Panc1 (cell line): ENCODE measurements around the gene SLC12A7. TPM values are rescaled to one million over a fixed set of nuclear protein-coding genes. Genes with fewer than 3 reads are reported as not detected.
A peak's percentile ranks its signal among the peaks of the same experiment; 100 is the strongest.

Experiments used
- ATAC-seq: fragments of 200-7000 bp; cut with Tn5 transposase; 2 replicates; pipeline ENCODE4 v1.9.1; 2020; ENCODE audit warnings: mild to moderate bottlenecking, moderate library complexity
- BruUV-seq: library from RNA; stranded (reverse); fragments of 400-500 nt; replicated peaks from 2 replicates; lab custom pipeline; 2021; lab: Mats Ljungman, UMichigan
- CTCF ChIA-PET: fragments of 300-600 bp; sonication (Branson Sonifier 250); formaldehyde crosslinking; loops from one replicate; lab custom pipeline; 2022; ENCODE audit warnings: antibody characterized with exemption; lab: Charles Lee
- POLR2A ChIA-PET: fragments of 300-600 bp; sonication (Branson Sonifier 250); formaldehyde crosslinking; loops from one replicate; lab custom pipeline; 2022; ENCODE audit warnings: antibody characterized with exemption; lab: Charles Lee
- DNase-seq: peaks from one replicate; pipeline ENCODE4 v3.0.0-alpha.2; 2010; ENCODE audit warnings: low read depth, low spot score
- H3K27ac ChIP-seq: 2 replicates; pipeline ENCODE4 v1.5.1; 2011; ENCODE audit warnings: mild to moderate bottlenecking, low read length, inconsistent platforms
- H3K27me3 ChIP-seq: fragments of 200-500 bp; sonication (Bioruptor generic); 2 replicates; pipeline ENCODE4 v1.6.0; 2014; ENCODE audit warnings: low read length, inconsistent platforms; ENCODE audit not compliant: control insufficient read depth, insufficient read depth
- H3K36me3 ChIP-seq: fragments of 200-500 bp; sonication (Bioruptor generic); 2 replicates; pipeline ENCODE4 v1.5.1; 2014; ENCODE audit warnings: inconsistent platforms, mild to moderate bottlenecking, low read length, moderate library complexity; ENCODE audit not compliant: control insufficient read depth, insufficient read depth
- H3K4me1 ChIP-seq: 2 replicates; pipeline ENCODE4 v1.5.1; 2011; ENCODE audit warnings: inconsistent platforms, mild to moderate bottlenecking, low read length, moderate library complexity; ENCODE audit not compliant: control insufficient read depth, insufficient read depth
- H3K4me3 ChIP-seq, 2 experiments: 2 replicates each; pipeline ENCODE4 v1.5.1; 2011 to 2012; ENCODE audit warnings: low read depth in 2 of 2, low read length in 2 of 2, mild to moderate bottlenecking in 2 of 2, inconsistent platforms in 1 of 2, moderate library complexity in 1 of 2
- H3K9me3 ChIP-seq: fragments of 200-500 bp; sonication (Bioruptor generic); 2 replicates; pipeline ENCODE4 v1.5.1; 2014; ENCODE audit warnings: low read depth, mild to moderate bottlenecking, inconsistent platforms, low read length, moderate library complexity; ENCODE audit not compliant: control insufficient read depth, insufficient read depth
- CTCF ChIP-seq: fragments of 450-650 bp; IDR thresholded peaks from 2 replicates; pipeline ENCODE4 v1.5.1; 2017; ENCODE audit warnings: mild to moderate bottlenecking
- POLR2AphosphoS5 ChIP-seq: IDR thresholded peaks from 2 replicates; pipeline ENCODE4 v1.6.1; 2012; ENCODE audit warnings: mild to moderate bottlenecking, low read depth, low read length, moderate library complexity
- SIN3A ChIP-seq: IDR thresholded peaks from 2 replicates; pipeline ENCODE4 v1.6.1; 2012; ENCODE audit warnings: low read depth, mild to moderate bottlenecking, low read length, moderate library complexity, borderline replicate concordance; ENCODE audit not compliant: insufficient read depth
- TCF7L2 ChIP-seq: IDR thresholded peaks from 2 replicates; pipeline ENCODE4 v1.6.1; 2011; ENCODE audit warnings: mild to moderate bottlenecking, low read depth, low read length, inconsistent platforms
- in situ Hi-C: cut with HindIII; loops from 2 replicates; pipeline ENCODE4 v1.10.0; 2016; ENCODE audit warnings: low sequenced_read_pairs, low pct_unique_long_range_greater_than_20kb
- intact Hi-C: fragments of 100-400 bp; cut with micrococcal nuclease; formaldehyde crosslinking; loops from one replicate; pipeline ENCODE4 v1.10.0; 2022; ENCODE audit not compliant: unreplicated experiment
- total RNA-seq: library from RNA; stranded (reverse); gene quantifications from one replicate; pipeline ENCODE4 v1.2.1, GENCODE V29; 2021; ENCODE audit not compliant: unreplicated experiment
- TF ChIP-seq, protein P1 (sequence below), 2 experiments: IDR thresholded peaks; 2 replicates each; pipeline ENCODE4 v1.6.1; 2011 to 2012; ENCODE audit warnings: low read depth in 2 of 2, control low read depth in 1 of 2, low read length in 1 of 2, mild to moderate bottlenecking in 1 of 2, moderate library complexity in 1 of 2; ENCODE audit not compliant: insufficient read depth in 1 of 2

SLC12A7 gene
- total RNA-seq, 1 experiment from 2014 or later: 297 TPM

GRCh38 chr5:1065891-1066650, 45.8 kb downstream of the SLC12A7 start:
- Histone ChIP-seq H3K4me3 (no peak overlapping the region), H3K4me1 (no peaks in the 10 kb centered on the region), H3K27ac (no peak overlapping the region; the same call in 1 of the 2 replicates), H3K27me3 (no peaks in the 10 kb centered on the region), H3K36me3 (peaks cover 4% of the 10 kb centered on the region), H3K9me3 (no peaks in the 10 kb centered on the region)
- CTCF ChIA-PET: interaction anchor here (0.5 to 0.6 kb wide), 2 partner anchors 85 to 228 kb away, joined by 3 to 4 read pairs; no protein-coding TSS in a partner anchor
- no peak for DNase-seq
- ATAC-seq: no peak
- TSS peak; percentile 50 for BruUV-seq
- intact Hi-C loops: no loop called here
- TF ChIP-seq TCF7L2 (no peak), POLR2AphosphoS5 (no peak), CTCF (no peak)
- in situ Hi-C loops: no loop called here
- POLR2A ChIA-PET: interaction anchor here (0.5 kb wide), 1 partner anchor 40 kb away, joined by 10 read pairs; no protein-coding TSS in a partner anchor

DNA sequence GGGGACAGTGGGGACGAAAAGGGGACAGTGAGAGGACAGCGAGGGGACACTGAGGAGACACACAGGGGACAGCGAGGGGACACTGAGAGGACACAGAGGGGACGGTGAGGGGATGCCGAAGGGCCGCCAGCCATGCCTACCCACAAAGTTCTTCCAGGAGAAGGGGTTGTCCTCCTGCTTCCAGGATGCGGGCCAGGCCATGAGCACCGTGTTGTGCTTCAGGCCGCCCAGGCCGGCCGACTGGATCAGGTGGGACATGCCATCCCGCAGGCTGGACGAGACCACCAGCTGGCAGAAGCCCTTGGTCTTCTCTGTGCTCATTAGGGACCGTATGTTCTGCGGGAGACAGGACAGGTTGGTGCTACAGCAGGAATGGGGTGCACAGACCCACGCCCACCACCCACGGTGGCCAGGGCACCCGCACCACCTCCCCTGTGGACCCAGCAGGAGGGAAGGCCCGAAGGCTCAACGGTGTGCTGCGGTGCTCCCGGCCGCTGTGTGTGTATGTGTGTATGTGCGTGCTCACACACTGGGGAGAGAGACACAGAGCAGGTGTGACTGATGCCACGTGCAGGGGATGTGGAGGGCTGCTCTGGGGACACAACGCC, 46.6 kb downstream of the SLC12A7 start:
- H3K4me1 ChIP-seq: no peaks in the 10 kb centered on the region
- in situ Hi-C loops: no loop called here
- intact Hi-C loops: no loop called here
- no peaks in the 10 kb centered on the region for H3K27me3 ChIP-seq
- POLR2A ChIA-PET: no interaction called here
- BruUV-seq: no TSS peak
- peaks cover 5% of the 10 kb centered on the region for H3K36me3 ChIP-seq
- no peaks in the 10 kb centered on the region for H3K9me3 ChIP-seq
- H3K4me3 ChIP-seq: no peak overlapping the region
- DNase-seq (no peak), ATAC-seq (peak; percentile 8; the same call in 1 of the 2 replicates)
- CTCF ChIA-PET: interaction anchor here (0.6 kb wide), 1 partner anchor 229 kb away, joined by 3 read pairs; no protein-coding TSS in a partner anchor
- TF ChIP-seq CTCF (no peak), POLR2AphosphoS5 (no peak), TCF7L2 (no peak), SIN3A (no peak)
- TF ChIP-seq, protein P1, sequence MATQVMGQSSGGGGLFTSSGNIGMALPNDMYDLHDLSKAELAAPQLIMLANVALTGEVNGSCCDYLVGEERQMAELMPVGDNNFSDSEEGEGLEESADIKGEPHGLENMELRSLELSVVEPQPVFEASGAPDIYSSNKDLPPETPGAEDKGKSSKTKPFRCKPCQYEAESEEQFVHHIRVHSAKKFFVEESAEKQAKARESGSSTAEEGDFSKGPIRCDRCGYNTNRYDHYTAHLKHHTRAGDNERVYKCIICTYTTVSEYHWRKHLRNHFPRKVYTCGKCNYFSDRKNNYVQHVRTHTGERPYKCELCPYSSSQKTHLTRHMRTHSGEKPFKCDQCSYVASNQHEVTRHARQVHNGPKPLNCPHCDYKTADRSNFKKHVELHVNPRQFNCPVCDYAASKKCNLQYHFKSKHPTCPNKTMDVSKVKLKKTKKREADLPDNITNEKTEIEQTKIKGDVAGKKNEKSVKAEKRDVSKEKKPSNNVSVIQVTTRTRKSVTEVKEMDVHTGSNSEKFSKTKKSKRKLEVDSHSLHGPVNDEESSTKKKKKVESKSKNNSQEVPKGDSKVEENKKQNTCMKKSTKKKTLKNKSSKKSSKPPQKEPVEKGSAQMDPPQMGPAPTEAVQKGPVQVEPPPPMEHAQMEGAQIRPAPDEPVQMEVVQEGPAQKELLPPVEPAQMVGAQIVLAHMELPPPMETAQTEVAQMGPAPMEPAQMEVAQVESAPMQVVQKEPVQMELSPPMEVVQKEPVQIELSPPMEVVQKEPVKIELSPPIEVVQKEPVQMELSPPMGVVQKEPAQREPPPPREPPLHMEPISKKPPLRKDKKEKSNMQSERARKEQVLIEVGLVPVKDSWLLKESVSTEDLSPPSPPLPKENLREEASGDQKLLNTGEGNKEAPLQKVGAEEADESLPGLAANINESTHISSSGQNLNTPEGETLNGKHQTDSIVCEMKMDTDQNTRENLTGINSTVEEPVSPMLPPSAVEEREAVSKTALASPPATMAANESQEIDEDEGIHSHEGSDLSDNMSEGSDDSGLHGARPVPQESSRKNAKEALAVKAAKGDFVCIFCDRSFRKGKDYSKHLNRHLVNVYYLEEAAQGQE (IDR thresholded peaks at IDR 0.05; ENCODE audit: insufficient read depth in 1 of 2, low read depth in 2 of 2, low read length in 1 of 2): no peak
- no peak overlapping the region for H3K27ac ChIP-seq
